Heart left ventricle (tissue), 16 donors: ENCODE measurements around the gene RCL1. TPM values are rescaled to one million over a fixed set of nuclear protein-coding genes. Genes with fewer than 3 reads are reported as not detected.
"Not testable (repeated sequence)": the region's sequence is repeated elsewhere in the genome, so short reads cannot be mapped to it uniquely, and the experiment has no call there.

Source experiments
- ATAC-seq, 4 donors: fragments of 200-7000 bp; cut with Tn5 transposase; one replicate each; pipeline ENCODE4 v1.9.1; 2020 to 2022; ENCODE audit warnings: moderate library complexity in 4 of 4, mild to moderate bottlenecking in 3 of 4, moderate number of reproducible peaks in 1 of 4
- DNase-seq, 5 donors: peaks; one replicate each; pipeline ENCODE4 v3.0.0-alpha.2; 2020
- H3K27ac ChIP-seq, 12 donors: fragments of 200-600 bp; sonication (generic) in 4 of 12; one replicate each; pipeline versions ENCODE4 v1.5.0 to v1.8.0; 2016 to 2022; ENCODE audit warnings: mild to moderate bottlenecking in 2 of 12
- H3K27me3 ChIP-seq, 9 donors: fragments of 200-600 bp; sonication (generic) in 2 of 9; one replicate each; pipeline versions ENCODE4 v1.5.1 to v1.8.0; 2016 to 2022; ENCODE audit warnings: mild to moderate bottlenecking in 3 of 9
- H3K36me3 ChIP-seq, 9 donors: fragments of 200-600 bp; sonication (generic) in 2 of 9; one replicate each; pipeline versions ENCODE4 v1.5.0 to v1.8.0; 2018 to 2022; ENCODE audit warnings: mild to moderate bottlenecking in 2 of 9
- H3K4me1 ChIP-seq, 12 donors: fragments of 200-600 bp; sonication (generic) in 4 of 12; one replicate each; pipeline versions ENCODE4 v1.5.0 to v1.8.0; 2016 to 2022; ENCODE audit warnings: mild to moderate bottlenecking in 3 of 12
- H3K4me3 ChIP-seq, 12 donors: fragments of 200-600 bp; sonication (generic) in 4 of 12; one replicate each; pipeline versions ENCODE4 v1.5.0 to v1.8.0; 2017 to 2022; ENCODE audit warnings: mild to moderate bottlenecking in 9 of 12, moderate library complexity in 4 of 12
- H3K9me3 ChIP-seq, 12 donors: fragments of 200-600 bp; sonication (generic) in 4 of 12; one replicate each; pipeline versions ENCODE4 v1.5.0 to v1.8.0; 2016 to 2022; ENCODE audit warnings: mild to moderate bottlenecking in 1 of 12
- POLR2A ChIP-seq, 2 donors: fragments of 450-650 bp; IDR thresholded peaks; one replicate each; pipeline ENCODE4 v1.6.1; 2017; ENCODE audit warnings: antibody characterized with exemption in 2 of 2, mild to moderate bottlenecking in 2 of 2, moderate library complexity in 2 of 2
- WGBS, 4 donors: extraction: QIAGEN DNeasy Blood & Tissue Kit in 2 of 4; methylation state at CpG; one replicate each; pipeline versions ENCODE4 v1.1.5 to v1.1.7; 2013 to 2018; 5-methylcytosine and 5-hydroxymethylcytosine counted together
- intact Hi-C, 10 donors: fragments of 100-400 bp; cut with DNase I; formaldehyde crosslinking; loops; one replicate each; pipeline versions ENCODE4 v1.11.1 to v1.14.2; 2022
- polyA plus RNA-seq, 2 donors: library from polyadenylated mRNA; stranded (reverse); fragments of 200-250 nt; gene quantifications; one replicate each; pipeline ENCODE4 v1.2.3, GENCODE V29; 2013
- total RNA-seq, 9 donors: library from RNA; depleted of rRNA in 2 of 9; stranded (reverse); fragments of >200 nt in 2 of 9; fragmentation: NEBNext Ultra II Directional in 3 of 9; extraction: Animal tissue kit (Norgen Biotek cat#: 25700) in 3 of 9; gene quantifications; one replicate each; pipeline versions ENCODE4 v1.1.0 to v1.2.4, GENCODE V29; 2016 to 2023
- TF ChIP-seq, protein P1 (sequence below), 12 donors: fragments of 200-600 bp; sonication (generic) in 4 of 12; IDR thresholded peaks; one replicate each; pipeline versions ENCODE4 v1.5.0 to v1.8.0; 2018 to 2022; ENCODE audit warnings: antibody characterized with exemption in 12 of 12, mild to moderate bottlenecking in 5 of 12
- donor health status: ischemic (EF 13 %, LVEDD 7.1; RV severe dilation, severe dysfunction).
- donor health status: healthy with polysubstance abuse.
- donor health status: DM: no; HTN: yes; CAD: no.
- donor health status: DM: no; HTN: no; CAD: no.
- donor health status: ischemic (EF 25% LVEDD 6.9; RV normal size, moderate dysfunction).
- donor health status: ischemic (EF 25% LVEDD 5.7; RV mildly dilated, moderate dysfunction).
- donor health status: healthy.
- donor health status: DM: yes; HTN: yes; CAD: no.
- donor health status: ischemic (EF 35%, LVEDD 5.7; RV mildly dilated, moderate dysfunction).
- donor health status: nonischemic (EF 11% LVEDD 7.7; RV severe dilation, severe dysfunction).
- donor health status: DM: yes; HTN: yes; CAD: no.
- donor health status: PGD.
- donor health status: ischemic (EF 29% LVEDD 5.4; RV normal size, mild dysfunction).
- donor health status: nonischemic (EF 23%, LVEDD 6.1; RV moderate dilation, normal function).

The RCL1 gene
- total and polyA plus RNA-seq, 11 donors = 3.8 to 11.3 (median 7.2) TPM

DNA sequence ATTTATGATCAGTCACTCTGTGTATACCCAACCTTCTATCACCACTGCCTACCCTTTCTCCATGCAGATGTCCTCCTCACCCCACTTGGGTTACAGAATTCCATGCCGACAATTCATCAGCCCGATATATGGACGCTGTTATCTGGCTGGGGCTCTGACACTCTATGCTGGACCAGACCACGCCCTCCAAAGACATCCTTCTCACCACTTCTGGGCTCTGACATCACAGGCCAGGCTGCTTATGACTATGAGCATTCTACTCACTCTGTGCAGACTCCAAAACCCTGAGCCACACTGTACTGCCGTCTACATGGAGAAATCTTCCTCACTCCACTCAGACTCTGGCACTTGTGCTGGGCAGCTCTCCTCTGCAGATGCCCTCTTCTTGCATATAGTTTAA is 44.1 kb upstream of the RCL1 start:
- ATAC-seq (peak in 2 of 4 donors; percentile 28 to 53), DNase-seq (no peak)
- H3K36me3 ChIP-seq = no peaks in the 10 kb centered on the region
- peaks cover 0 to 5% (median 0%) of the 10 kb centered on the region in 12 donors for H3K4me1 ChIP-seq
- H3K27ac ChIP-seq = no peak overlapping the region
- 61 to 76% (median 73%) methylated on average over 5 of the region's 5 CpGs for WGBS, 4 donors
- intact Hi-C loops = loop anchor here in 4 of 10 donors (10.0 kb wide), 3 partner anchors 46 to 696 kb away; partner anchors contain the start of genes RCL1 (in 2 of the 4) and PLGRKT (in 1 of the 4)
- no peaks in the 10 kb centered on the region for H3K27me3 ChIP-seq
- no peak overlapping the region for H3K4me3 ChIP-seq
- H3K9me3 ChIP-seq = no peaks in the 10 kb centered on the region
- TF ChIP-seq, protein P1, sequence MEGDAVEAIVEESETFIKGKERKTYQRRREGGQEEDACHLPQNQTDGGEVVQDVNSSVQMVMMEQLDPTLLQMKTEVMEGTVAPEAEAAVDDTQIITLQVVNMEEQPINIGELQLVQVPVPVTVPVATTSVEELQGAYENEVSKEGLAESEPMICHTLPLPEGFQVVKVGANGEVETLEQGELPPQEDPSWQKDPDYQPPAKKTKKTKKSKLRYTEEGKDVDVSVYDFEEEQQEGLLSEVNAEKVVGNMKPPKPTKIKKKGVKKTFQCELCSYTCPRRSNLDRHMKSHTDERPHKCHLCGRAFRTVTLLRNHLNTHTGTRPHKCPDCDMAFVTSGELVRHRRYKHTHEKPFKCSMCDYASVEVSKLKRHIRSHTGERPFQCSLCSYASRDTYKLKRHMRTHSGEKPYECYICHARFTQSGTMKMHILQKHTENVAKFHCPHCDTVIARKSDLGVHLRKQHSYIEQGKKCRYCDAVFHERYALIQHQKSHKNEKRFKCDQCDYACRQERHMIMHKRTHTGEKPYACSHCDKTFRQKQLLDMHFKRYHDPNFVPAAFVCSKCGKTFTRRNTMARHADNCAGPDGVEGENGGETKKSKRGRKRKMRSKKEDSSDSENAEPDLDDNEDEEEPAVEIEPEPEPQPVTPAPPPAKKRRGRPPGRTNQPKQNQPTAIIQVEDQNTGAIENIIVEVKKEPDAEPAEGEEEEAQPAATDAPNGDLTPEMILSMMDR (IDR thresholded peaks at IDR 0.05) = no peak
- no peak for TF ChIP-seq POLR2A (IDR thresholded peaks at IDR 0.05)

DNA sequence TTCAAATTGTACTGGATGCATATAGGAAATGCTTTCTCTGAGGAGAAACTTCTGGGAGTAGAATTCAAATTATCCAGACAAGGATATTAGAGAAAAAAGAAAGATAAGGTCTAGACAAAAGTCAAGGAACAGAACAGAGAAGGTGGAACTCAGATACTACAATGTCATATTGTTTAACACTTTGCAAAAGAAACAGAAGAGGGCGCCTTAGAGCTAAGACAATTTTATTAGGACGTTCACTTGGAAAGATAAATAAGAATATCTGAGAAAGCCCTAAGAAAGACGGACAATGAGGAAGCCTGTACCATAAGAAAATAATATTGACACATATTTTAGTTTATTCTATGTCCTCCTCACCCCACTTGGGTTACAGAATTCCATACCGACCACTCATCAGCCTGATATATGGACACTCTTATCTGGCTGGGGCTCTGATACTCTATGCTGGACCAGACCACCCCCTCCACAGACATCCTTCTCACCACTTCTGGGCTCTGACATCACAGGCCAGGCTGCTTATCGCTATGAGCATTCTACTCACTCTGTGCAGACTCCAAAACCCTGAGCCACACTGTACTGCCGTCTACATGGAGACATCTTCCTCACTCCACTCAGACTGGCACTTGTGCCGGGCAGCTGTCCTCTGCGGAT is 42.6 kb upstream of the RCL1 start:
- DNase-seq = peak in 1 of 5 donors; percentile 37
- intact Hi-C loops = loop anchor here in 2 of 10 donors (10.0 kb wide), 3 partner anchors 145 to 845 kb away; no protein-coding TSS in a partner anchor
- TF ChIP-seq POLR2A (IDR thresholded peaks at IDR 0.05) = no peak
- TF ChIP-seq, protein P1 (IDR thresholded peaks at IDR 0.05) = peak; percentile 34 to 73 (median 58)
- Histone ChIP-seq H3K9me3 (no peaks in the 10 kb centered on the region), H3K36me3 (no peaks in the 10 kb centered on the region), H3K27me3 (no peaks in the 10 kb centered on the region), H3K4me3 (no peak overlapping the region), H3K4me1 (peaks cover 0 to 3% (median 0%) of the 10 kb centered on the region in 12 donors), H3K27ac (no peak overlapping the region)
- 22 to 37% (median 27%) methylated on average over 8 of the region's 8 CpGs for WGBS, 4 donors
- peak in 3 of 4 donors; percentile 42 to 77 (median 64) for ATAC-seq

DNA sequence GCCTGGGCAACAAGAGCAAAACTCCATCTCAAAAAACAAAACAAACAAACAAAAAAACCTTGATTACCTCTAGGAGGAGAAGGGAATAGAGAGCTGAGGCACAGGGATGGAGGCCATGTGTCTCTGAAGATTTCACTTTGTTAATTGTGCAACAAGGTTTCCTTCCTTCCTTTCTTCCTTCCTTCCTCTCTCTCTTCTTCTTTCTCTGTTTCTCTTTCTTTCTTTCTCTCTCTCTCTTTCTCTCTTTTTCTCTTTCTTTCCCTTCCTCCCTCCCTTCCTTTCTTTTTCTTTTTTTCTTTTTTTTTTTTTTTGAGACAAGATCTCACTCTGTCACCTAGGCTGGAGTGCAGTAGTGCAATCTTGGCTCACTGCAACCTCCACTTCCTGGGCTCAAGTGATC is 38.2 kb upstream of the RCL1 start:
- not testable (repeated sequence) for H3K27me3 ChIP-seq, DNase-seq, H3K4me3 ChIP-seq, H3K36me3 ChIP-seq, H3K27ac ChIP-seq, ATAC-seq, H3K9me3 ChIP-seq
- peaks cover 0 to 15% (median 0%) of the 10 kb centered on the region in 12 donors for H3K4me1 ChIP-seq
- intact Hi-C loops = loop anchor here in 2 of 10 donors (10.0 kb wide), 3 partner anchors 150 to 840 kb away; no protein-coding TSS in a partner anchor

DNA sequence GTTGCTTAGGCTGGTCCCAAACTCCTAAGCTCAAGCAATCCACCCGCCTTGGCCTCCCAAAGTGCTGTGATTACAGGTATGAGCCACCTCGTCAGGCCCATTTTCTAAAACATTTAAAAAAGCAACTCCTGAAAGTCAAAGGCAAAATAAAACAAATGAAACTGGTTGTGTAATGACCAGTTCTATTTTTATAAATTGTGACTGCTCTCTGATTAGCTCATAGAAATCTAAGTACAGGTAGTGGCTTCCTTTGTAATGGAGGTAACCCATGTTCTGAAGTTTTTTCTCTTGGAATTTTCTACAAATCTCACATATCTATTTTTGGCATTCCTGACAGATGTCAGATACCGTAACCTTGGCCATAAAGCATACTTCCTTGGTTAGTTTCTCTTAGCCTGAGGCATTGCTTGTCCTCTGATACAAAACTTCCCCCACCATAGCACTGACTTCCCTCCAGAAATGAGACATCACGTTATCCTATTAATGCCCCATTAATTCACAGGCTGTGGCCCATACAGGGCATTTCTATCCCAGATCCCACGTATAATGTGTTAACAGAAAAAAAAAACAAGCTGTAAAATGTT is 37.6 kb upstream of the RCL1 start:
- ATAC-seq (no peak), DNase-seq (no peak)
- no peak overlapping the region for H3K27ac ChIP-seq
- no peaks in the 10 kb centered on the region for H3K9me3 ChIP-seq
- no peak for TF ChIP-seq POLR2A (IDR thresholded peaks at IDR 0.05)
- TF ChIP-seq, protein P1 (IDR thresholded peaks at IDR 0.05) = no peak
- no peak overlapping the region for H3K4me3 ChIP-seq
- H3K27me3 ChIP-seq = no peaks in the 10 kb centered on the region
- H3K36me3 ChIP-seq = no peaks in the 10 kb centered on the region
- peaks cover 0 to 15% (median 0%) of the 10 kb centered on the region in 12 donors for H3K4me1 ChIP-seq
- WGBS, 4 donors = 62 to 70% (median 65%) methylated on average over 5 of the region's 5 CpGs
- intact Hi-C loops = loop anchor here in 5 of 10 donors (5.0 to 10.0 kb wide), 5 partner anchors 42 to 842 kb away; no protein-coding TSS in a partner anchor
